Middle frontal gyrus (tissue), 1 donor: ENCODE measurements around the gene MRPL48.

ENCODE experiments used
- DNase-seq: peaks from one replicate; pipeline ENCODE4 v3.0.0-alpha.2; 2015; ENCODE audit warnings: low spot score; ENCODE audit errors: extremely low spot score

The MRPL48 gene

GRCh38 chr11:73889019-73889418 lies 101.3 kb downstream of the MRPL48 start:
- DNase-seq, result no peak

GRCh38 chr11:73889536-73889935 lies 101.9 kb downstream of the MRPL48 start:
- DNase-seq, result peak; percentile 3

DNA sequence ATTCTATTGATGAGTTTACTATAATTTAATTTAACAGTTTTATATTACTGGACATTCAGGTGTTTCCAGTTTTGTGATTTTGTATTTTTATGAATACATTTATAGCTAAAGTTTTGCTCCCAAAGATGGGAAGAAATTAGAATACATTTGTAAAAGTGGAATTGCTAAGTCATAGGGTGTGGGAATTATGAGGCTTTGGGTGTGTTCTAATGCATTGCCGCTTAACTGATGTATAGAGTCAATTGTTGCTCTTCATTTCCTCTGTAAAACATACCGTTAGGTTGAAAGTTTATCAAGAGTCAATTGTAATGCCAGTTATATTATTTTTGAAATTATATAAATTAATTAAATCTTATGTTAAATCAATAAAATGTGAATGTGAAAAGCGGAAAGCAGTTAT lies 105.4 kb downstream of the MRPL48 start:
- DNase-seq, result no peak

DNA sequence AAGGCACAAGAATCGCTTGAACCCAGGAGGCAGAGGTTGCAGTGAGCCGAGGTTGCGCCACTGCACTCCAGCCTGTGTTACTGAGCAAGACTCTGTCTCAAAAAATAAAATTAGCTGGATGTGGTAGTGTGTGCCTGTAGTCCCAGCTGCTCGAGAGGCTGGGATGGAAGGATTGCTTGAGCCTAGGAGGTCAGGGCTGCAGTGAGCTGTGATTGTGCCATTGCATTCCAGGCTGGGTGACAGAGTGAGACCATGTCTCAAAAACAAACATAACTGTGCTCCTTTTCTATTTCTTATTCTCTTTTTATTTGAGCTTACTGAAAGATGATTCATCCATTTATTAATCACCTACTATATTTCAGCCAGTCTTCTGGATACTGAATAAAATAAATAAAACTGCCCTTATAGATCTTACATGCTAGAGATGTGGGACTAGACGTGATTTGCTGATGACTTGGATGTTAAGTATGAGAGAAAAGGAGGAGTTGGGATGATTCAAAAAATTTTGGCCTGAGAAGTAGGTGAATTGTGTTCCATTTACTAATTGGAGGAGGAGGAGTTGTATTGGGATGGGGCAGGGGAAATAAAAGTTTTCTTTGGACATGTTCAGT lies 107.2 kb downstream of the MRPL48 start:
- DNase-seq, result no peak

DNA sequence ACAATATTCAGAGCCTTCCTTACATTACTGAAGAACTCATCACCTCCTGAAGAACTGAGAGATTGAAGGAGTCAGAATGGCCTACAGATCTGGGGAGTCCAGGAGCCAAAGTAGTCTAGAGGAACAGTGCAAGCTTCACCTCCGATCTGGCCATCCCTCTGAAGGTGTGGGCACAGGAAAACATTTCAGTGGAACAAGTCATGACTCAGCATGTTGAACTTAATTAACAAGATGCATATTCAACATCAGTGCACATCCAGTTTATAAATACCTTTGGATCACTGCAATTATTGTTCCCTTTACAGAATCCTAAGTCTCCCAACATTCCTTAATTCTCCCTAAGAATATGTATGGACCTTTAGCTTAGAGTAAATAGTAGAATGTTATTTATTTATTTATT lies 114.6 kb downstream of the MRPL48 start:
- DNase-seq, result no peak

DNA sequence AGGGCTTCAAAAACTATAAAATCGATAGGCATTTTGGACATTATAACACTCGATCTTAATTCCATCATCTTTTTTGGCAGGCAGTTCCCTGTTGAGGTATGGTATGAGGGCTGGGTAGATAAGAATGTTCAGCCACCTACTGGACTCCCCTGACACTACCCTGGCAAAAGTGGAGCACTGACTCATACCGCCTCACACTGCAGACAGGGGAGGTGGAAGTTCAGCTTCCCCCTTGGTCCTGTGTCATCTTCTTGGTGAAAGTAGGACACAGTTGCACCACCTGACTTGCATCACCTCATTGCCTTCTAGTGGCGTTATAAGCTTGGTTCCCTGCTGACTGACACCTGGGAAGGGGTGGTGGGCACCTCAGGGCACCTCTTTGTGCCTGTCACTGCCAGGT lies 119.5 kb downstream of the MRPL48 start:
- no peak for DNase-seq

DNA sequence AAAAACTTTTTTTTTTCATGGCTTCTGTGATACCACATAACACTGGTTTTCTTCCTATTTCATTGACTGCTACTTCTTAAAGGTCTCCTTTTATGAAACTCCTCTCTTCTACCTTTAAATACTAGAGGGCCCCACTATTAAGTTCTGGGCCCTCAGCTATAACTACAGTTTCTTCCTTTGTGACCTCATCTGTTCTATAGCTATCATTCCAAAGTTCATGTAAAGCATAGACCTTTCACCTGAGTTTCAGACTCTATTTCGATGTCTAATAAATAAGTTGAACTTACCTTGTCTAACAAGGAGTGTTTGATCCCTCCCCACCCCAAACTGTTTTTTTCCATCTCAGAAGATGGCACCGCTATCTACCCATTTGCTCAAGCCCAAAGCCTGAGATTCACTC lies 124.4 kb downstream of the MRPL48 start:
- no peak for DNase-seq

GRCh38 chr11:73913472-73913871 lies 125.8 kb downstream of the MRPL48 start:
- no peak for DNase-seq

GRCh38 chr11:73914284-73914683 lies 126.6 kb downstream of the MRPL48 start:
- DNase-seq, result no peak
